GM19328 (cell line): ENCODE measurements around the gene OLIG3.

ENCODE experiments used
- ATAC-seq: cut with Tn5 transposase; IDR thresholded peaks from one replicate; pipeline ENCODE4 v1.9.1; 2021; ENCODE audit warnings: mild to moderate bottlenecking, moderate library complexity; ENCODE audit not compliant: unreplicated experiment

OLIG3 gene

DNA sequence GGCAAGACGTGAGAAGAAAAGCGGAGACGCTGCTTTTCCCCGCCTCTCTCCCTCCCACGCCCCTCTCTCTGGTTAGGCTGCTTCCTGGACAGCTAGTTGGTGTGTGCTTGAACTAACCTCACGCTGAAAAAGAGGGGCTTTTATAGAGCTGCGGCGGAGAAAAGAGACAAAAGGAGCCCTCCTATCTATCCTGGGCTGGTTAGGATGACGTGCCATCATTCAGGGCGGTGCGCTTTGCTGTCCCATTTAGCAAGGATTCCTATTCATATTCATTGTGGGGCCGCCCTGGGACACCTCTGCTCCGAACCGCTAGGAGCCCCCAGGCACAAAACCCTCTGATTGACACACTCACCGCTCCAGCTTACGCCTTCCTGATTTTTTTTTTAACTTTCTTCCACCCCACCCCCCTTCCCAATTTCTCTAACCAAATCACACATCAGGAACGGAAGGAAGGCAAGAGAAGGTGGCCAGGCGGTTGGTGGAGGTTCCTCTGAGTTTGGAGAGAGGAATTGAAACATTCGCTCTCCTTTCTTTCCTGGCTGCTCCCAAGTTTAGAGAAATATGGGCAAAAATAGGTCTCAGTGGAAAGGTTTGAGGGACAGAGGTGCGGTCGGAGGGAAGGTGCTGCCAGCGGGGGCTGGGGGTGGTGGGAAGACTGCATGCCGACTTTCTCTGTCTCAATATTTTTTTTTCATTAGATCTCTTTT lies at the start of gene OLIG3:
Gene OLIG3, minus strand, starts transcription at position 114 of the 707 bp plus-strand sequence. CDS start 224 bp downstream, outside the sequence.
- no peak for ATAC-seq

- no peak for ATAC-seq
Measured at GRCh38 chr6:137543114-137543513, 48.9 kb upstream of the OLIG3 start.

- no peak for ATAC-seq
Measured at GRCh38 chr6:137542713-137543112, 48.5 kb upstream of the OLIG3 start.

DNA sequence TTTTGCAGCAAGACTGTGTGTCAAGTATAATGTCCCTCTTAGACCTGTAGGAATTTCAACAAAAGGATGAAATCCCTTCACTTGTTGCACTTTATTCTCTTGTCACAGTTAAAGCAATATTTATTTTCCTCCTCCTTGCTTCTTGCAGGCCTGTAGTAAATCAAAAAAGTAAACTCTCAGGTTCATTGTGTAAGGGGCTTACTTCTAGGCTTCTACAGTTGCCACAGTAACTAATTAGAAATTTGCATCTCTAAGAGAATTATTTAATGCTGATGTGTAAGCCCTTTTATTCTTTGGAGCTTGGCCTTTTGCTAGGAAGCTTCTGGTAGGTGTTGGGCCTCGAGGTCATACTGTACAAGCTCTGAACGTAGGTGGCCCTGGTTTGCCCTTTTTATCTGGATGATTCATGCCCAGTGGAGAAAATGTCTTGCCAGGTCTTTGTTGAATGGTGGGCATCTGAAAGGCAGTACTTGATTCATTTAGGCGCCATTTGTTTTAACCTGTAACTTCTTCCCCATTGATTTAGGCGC lies 47.4 kb upstream of the OLIG3 start:
- no peak for ATAC-seq

DNA sequence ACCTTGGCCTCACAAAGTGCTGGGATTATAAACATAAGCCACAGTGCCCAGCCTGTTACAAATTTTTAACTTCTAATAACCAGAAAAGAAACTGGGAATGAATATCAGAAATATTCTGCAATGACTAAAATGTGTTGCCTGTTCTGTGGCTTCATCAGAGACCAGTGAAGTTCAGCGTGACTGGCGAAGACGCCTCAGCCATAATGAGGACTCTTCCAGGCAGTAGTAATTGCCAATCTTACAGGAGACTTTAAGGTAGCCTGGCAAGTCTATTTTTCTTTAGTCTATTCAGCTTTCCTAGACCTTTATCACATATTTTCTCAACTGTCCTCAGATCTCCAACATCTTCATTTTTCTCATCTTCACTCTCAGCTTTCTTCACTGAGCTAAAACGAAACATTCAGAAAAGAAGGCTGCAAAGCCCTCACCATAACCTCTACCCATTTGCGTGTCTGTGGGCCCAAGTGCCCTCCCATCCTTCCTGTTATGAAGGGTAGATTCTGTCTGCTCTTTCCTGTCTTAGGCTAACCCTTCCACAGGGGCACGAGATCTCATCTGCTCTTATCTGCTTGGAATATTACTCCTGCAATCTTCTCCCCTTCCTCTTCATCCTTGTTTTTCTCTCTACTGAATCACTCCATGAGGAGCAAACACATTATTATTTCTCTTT lies 42.0 kb upstream of the OLIG3 start:
- no peak for ATAC-seq

DNA sequence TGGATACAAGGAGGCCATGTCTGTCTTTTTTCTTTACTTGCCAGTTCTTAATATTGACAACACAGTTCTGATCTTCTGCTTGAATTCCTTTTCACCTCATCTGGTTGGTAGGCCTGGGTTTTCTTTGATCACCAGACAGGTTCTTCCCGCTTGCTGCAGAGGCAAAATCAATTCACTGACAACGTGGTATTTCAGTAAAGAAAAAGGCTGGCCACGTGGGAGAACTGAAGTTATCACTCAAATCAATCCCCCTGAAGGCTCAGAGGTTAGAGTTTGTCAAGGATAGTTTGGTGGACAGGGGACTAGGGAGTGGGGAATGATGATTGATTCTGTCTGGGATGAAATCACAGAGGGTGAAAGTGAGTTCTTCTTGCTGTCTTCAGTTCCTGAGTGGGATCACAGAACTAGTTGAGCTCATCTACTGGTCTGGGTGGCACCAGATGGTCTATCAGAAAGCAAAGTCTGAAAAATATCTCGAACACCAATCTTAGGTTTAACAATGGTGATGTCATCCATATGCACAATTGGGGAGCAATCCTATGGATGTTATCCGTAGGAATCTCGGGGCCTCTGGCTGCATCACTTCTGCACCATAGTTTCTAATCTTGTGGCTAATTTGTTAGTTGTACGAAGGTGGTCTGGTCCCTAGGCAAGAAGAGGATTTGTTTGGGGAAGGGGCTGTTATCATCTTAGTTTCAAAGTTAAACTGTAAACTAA lies 37.3 kb upstream of the OLIG3 start:
- ATAC-seq, result no peak

DNA sequence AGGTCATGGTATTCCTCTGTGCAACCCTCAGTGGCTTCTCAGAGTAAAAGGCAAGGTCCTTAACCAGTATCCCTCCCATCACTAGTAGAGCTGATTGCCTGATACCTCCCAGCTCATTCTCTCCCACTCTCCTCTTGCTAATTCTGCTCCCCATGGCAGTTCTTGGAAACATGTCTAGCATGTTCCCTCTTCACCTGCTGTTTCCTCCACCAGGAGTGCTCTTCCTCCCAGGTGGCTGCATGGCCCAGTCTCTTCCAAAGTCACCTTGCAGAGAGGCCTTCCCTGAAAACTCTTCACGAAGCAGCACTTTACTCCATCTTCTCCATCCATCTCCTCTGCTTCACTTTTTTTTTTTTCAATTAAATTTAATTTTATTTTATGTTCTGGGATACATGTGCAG lies 36.2 kb upstream of the OLIG3 start:
- ATAC-seq, result no peak

GRCh38 chr6:137522831-137523230 lies 28.6 kb upstream of the OLIG3 start:
- no peak for ATAC-seq

DNA sequence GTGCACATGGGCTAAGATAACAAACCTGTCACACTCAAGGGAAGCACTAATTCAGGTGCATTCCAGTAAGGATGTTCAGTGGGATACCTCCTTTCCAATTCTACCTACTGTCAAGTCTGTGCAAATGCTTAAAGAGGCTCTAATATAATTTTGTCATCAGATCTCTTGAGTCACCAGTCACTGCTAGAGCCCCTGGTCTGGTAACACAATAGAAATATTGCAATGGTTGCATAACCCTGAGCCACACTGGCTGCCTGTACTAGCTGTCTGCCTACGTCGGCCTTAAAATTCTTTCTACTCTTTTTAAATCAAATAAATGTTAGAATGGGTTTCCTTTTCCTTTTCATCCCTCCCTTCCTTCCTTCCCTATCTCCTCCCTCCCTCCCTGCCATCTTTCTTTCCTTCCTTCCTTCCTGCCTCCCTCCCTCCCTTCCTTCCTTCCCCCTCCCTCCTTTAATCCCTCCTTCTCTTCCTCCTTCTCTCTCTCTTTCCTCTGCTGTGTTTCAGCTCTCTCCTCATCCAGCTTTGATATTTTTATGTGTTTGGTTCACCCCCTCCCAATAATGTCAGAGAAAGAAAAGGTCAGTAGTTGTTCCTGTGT lies 28.1 kb upstream of the OLIG3 start:
- ATAC-seq, result no peak

DNA sequence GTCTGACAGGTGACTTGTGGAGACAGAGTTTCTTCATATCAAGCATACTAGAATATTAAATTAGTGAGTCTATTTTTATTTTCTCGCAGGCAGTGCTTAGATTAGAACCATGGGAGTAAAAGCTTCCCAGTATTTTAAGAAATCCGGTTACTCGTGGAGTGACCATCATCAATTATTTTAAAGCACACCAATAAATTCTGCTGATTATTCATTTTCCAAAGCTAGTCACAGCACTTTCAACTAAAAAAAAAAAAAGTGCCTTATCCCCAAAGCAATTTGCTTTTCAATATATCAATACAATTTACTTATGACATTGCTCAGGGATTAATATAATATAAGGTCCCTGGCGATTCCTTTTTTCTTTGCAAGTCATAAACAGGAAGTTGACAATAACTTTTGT lies 26.3 kb upstream of the OLIG3 start:
- ATAC-seq, result no peak

DNA sequence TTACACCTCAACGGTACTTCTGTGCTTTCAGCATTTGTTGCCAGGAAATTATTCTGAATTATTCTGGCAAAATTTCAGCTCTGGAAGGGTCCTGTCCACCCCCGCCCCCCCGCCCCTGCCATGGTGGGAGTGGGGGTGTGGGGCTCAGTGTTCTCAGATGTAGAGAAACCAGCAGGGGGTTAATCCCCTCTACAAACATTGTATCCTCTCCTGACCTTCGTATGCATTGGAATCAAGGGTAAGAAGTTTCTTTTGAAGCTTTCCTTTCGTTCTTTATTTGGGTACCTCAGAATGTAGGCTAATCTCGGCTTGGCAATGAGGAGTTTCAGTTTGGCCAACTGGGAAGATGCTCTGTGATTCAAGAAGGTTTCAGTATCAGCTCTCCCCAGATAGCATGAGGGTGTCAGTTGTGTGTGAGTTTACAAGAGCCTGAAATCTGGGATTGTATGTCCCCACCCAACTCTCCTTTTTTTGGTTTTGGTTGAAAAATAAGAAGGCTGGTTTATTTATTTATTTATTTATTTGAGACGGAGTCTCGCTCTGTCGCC lies 25.5 kb upstream of the OLIG3 start:
- ATAC-seq, result no peak

- ATAC-seq, result no peak
Measured at GRCh38 chr6:137518386-137518983, 24.3 kb upstream of the OLIG3 start.

GRCh38 chr6:137514418-137514817 lies 20.2 kb upstream of the OLIG3 start:
- ATAC-seq, result no peak

DNA sequence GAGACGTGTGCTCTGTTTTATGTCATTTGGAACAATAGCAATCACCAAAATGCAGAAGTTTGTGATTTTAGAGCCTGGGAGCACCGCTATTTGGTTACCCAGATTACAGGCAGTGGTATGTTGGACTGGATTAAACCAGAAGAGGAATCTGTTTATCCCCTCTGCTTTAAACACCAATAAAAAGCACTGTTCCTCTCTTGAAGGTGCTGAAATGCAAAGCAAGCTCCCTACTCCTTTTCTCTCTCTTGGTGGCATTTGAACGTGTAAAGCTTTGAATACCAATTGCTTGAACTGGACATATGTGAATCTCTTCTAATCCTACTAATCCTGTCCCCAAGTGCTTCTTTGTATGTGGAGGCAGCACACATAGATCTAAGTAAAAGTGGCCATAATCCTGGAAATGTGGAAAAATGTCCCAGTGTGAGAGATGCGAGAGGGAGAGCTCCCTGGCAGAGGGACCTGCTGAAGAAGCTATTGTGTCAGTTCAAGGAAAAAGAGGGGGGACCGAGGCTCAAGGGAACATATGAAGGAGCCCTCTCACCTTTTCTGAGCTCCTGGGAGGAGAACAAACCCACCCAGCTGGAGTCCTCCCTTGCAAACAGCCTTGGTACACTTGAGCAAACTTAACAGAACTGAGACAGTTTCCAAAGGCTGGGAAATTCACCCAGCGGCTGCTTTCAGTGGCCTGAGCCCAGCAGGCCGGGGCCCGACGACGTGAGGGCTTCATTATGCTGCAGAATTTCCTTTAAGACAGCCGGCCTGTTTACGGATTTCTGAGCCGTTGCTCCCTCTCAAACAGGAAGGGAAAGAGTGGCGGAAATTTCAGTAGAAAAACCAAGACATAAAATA lies 18.8 kb upstream of the OLIG3 start:
- no peak for ATAC-seq

GRCh38 chr6:137510923-137511322 lies 16.7 kb upstream of the OLIG3 start:
- no peak for ATAC-seq

DNA sequence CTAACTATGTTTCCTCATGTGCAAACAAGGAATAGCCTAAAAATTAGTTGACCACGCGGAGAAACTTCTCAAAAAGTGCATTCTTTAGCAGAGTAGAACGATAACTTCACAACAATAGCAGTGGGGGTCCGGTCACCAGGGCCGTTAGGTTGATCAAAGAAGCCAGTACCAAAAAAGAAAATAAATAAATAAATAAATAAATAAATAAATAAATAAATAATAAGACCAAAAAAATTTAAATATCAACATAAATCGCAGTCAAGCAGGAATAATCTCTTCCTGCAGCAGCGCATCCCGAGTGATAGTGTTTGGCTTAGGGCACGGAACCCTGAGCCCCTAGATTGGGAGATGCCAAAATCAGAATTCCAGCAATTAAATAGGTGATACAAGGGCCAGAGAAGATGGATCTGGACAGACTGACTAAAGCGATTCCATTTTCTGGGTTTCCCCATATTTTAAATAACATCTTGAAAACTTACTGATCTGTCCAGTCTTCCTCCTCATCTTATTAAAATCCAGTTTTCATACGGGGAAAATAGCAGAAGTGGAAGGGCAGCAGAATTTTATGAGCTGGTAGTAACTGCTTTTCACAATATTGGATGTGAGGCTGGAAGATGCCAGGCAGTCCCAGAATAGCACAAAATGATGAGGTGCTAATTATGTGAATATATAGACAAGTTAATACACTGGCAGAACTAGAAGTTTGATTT lies 4.4 kb upstream of the OLIG3 start:
- ATAC-seq, result no peak

DNA sequence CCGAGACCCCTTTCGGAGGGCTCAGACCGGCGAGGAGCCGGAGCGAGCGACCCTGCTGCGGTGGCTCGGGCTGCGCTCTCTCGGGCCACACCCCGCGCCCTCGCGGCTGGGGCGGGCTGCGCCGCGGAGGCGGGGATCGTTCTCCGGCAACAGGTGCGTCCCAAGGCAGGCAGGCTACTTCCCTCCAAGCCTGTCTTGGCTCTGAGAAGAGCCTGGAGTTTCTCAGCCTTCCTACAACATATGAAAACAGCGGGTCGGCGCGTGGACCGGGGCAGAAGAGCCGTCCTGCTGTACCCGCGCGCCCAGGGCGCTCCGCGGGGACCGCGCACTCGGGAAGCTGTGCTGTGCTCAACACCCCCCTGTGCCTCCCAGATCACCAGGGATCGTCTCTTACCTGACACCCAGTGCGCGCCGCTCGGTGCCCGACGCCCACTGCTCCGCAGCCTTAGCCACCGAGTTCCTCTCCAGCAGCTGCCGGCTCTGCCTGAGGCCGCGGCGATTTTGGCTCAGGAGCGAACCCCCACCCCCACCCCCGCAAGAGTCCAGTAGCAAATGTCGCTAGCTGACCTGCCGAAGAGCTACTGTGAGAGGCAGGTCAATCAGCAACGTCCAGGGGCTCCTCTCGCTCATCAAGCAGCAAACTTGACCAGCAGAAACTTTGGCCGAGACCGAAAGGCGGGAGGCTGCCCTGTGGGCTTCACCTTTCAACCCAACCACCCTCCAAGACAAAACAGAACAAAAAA lies 3.7 kb upstream of the OLIG3 start:
- no peak for ATAC-seq

GRCh38 chr6:137496909-137497720 lies 2.9 kb upstream of the OLIG3 start:
- ATAC-seq, result no peak
